ENCODE results near the gene GLI3. TPM values are rescaled to one million over a fixed set of nuclear protein-coding genes. Genes with fewer than 3 reads are reported as not detected.

GLI3 gene
- total and polyA plus RNA-seq, 2 of the 4 experiments (the other 2 are of a cell fraction): 1.3 to 3.9 TPM

- Histone ChIP-seq H3K4me1 (ENCODE audit: control insufficient read depth, insufficient read depth, low read length) (peaks cover 11% of the 10 kb centered on the region), H3K27me3 (ENCODE audit: control insufficient read depth, insufficient read depth, low read length) (no peaks in the 10 kb centered on the region), H3K27ac (ENCODE audit: insufficient read depth, low read length) (no peak overlapping the region), H3K18ac (ENCODE audit: low read depth, low read length) (no peak overlapping the region; the same call in 1 of the 2 replicates), H4K5ac (ENCODE audit: low read depth, low read length) (no peak overlapping the region), H2BK5ac (ENCODE audit: low read depth, low read length, poor library complexity, severe bottlenecking) (no peak overlapping the region), H3K14ac (replicated peaks; ENCODE audit: low read depth, low read length) (no peak overlapping the region), H2BK15ac (ENCODE audit: low read depth, low read length) (no peak overlapping the region), H3K4me2 (ENCODE audit: low read depth, low read length) (peak overlapping the region; percentile 16), H2BK120ac (ENCODE audit: low read depth, low read length) (no peak overlapping the region), H3K9me1 (ENCODE audit: insufficient read depth, low read length) (0 out of 2 replicates have a peak, but pooled peaks cover 3% of the 10 kb centered on the region), H3K9ac (ENCODE audit: low read depth, low read length) (no peak overlapping the region), H4K8ac (ENCODE audit: low read depth in 2 of 2, low read length in 2 of 2) (no peak overlapping the region), H4K20me1 (ENCODE audit: insufficient read depth, low read length) (peaks cover 13% of the 10 kb centered on the region), H3K56ac (ENCODE audit: extremely low read depth, insufficient read depth, low read length) (no peak overlapping the region), H3K23ac (ENCODE audit: low read depth, low read length) (peak overlapping the region; percentile 18; the same call in 1 of the 2 replicates), H3K79me1 (ENCODE audit: low read depth in 1 of 2, low read length in 2 of 2) (peaks cover 20 to 36% of the 10 kb centered on the region in 2 experiments), H2AFZ (replicated peaks; ENCODE audit: low read length, poor library complexity) (no peak overlapping the region), H3K4me3 (ENCODE audit: insufficient read depth, low read depth, low read length) (no peak overlapping the region), H3K36me3 (ENCODE audit: control insufficient read depth, insufficient read depth, low read length) (peaks cover 4% of the 10 kb centered on the region; the same call in 1 of the 2 replicates), H3K4ac (ENCODE audit: low read depth, low read length) (no peak overlapping the region), H2AK9ac (replicated peaks; ENCODE audit: low read depth, low read length, poor library complexity) (no peak overlapping the region), H2AK5ac (ENCODE audit: low read depth, low read length) (no peak overlapping the region), H3K9me3 (ENCODE audit: control insufficient read depth, insufficient read depth, low read length) (no peaks in the 10 kb centered on the region), H4K91ac (ENCODE audit: insufficient read depth, low read depth, low read length) (no peak overlapping the region), H2BK20ac (ENCODE audit: low read depth, low read length) (no peak overlapping the region)
- no TSS peak for BruUV-seq (replicated peaks)
- TF ChIP-seq CEBPB (IDR thresholded peaks at IDR 0.05; ENCODE audit: low read depth, low read length) (no peak), FOS (IDR thresholded peaks at IDR 0.05; ENCODE audit: low read depth, low read length) (no peak), BHLHE40 (IDR thresholded peaks at IDR 0.05; ENCODE audit: low read depth, low read length) (no peak), MAFK (IDR thresholded peaks at IDR 0.05; ENCODE audit: low read depth, low read length) (no peak), RFX5 (IDR thresholded peaks at IDR 0.05; ENCODE audit: low read depth, low read length) (no peak), RCOR1 (IDR thresholded peaks at IDR 0.05; ENCODE audit: insufficient replicate concordance, low read length) (no peak), SMC3 (IDR thresholded peaks at IDR 0.05; ENCODE audit: low read depth, low read length) (no peak), MAZ (IDR thresholded peaks at IDR 0.05; ENCODE audit: borderline replicate concordance, low read depth, low read length) (no peak), CHD1 (IDR thresholded peaks at IDR 0.05; ENCODE audit: low read depth, low read length) (no peak), MXI1 (IDR thresholded peaks at IDR 0.05; ENCODE audit: borderline replicate concordance, low read depth, low read length) (no peak), RAD21 (IDR thresholded peaks at IDR 0.05; ENCODE audit: low read length) (no peak), NFE2L2 (IDR thresholded peaks at IDR 0.05; ENCODE audit: low read depth, low read length) (no peak), POLR2A (IDR thresholded peaks at IDR 0.05; ENCODE audit: low read depth, low read length) (no peak), ELK1 (IDR thresholded peaks at IDR 0.05; ENCODE audit: borderline replicate concordance, low read depth, low read length) (no peak)
- TF ChIP-seq, protein P1, sequence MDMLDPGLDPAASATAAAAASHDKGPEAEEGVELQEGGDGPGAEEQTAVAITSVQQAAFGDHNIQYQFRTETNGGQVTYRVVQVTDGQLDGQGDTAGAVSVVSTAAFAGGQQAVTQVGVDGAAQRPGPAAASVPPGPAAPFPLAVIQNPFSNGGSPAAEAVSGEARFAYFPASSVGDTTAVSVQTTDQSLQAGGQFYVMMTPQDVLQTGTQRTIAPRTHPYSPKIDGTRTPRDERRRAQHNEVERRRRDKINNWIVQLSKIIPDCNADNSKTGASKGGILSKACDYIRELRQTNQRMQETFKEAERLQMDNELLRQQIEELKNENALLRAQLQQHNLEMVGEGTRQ (IDR thresholded peaks at IDR 0.05; ENCODE audit: low read depth, low read length): no peak
- TF ChIP-seq, protein P2, sequence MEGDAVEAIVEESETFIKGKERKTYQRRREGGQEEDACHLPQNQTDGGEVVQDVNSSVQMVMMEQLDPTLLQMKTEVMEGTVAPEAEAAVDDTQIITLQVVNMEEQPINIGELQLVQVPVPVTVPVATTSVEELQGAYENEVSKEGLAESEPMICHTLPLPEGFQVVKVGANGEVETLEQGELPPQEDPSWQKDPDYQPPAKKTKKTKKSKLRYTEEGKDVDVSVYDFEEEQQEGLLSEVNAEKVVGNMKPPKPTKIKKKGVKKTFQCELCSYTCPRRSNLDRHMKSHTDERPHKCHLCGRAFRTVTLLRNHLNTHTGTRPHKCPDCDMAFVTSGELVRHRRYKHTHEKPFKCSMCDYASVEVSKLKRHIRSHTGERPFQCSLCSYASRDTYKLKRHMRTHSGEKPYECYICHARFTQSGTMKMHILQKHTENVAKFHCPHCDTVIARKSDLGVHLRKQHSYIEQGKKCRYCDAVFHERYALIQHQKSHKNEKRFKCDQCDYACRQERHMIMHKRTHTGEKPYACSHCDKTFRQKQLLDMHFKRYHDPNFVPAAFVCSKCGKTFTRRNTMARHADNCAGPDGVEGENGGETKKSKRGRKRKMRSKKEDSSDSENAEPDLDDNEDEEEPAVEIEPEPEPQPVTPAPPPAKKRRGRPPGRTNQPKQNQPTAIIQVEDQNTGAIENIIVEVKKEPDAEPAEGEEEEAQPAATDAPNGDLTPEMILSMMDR (conservative IDR thresholded peaks at IDR 0.05; ENCODE audit: low read depth, low read length): no peak
- DNase-seq (peak; percentile 38), ATAC-seq (ENCODE audit: low read depth) (no peak)
- dilution Hi-C loops (cut with HindIII; ENCODE audit: low sequenced_read_pairs, unreplicated experiment) (no loop called here), intact Hi-C loops (cut with micrococcal nuclease) (loop anchor here (5.0 kb wide), 1 partner anchor 136 kb away; no protein-coding TSS in a partner anchor), in situ Hi-C loops (cut with MboI; ENCODE audit: low sequenced_read_pairs) (loop anchor here (25.0 kb wide), 1 partner anchor 246 kb away; no protein-coding TSS in a partner anchor)
- CTCF ChIA-PET: no interaction called here
- no CpG with 5 or more reads among the region's 2 CpGs for WGBS, 2 experiments (ENCODE audit: extremely low coverage in 2 of 2, insufficient read length in 1 of 2)
- POLR2A ChIA-PET (ENCODE audit: unreplicated experiment): no interaction called here
Observed at GRCh38 chr7:42233171-42233570, 3.8 kb downstream of the GLI3 start.

All from IMR-90 (cell line).